Tibial artery (tissue), 4 donors: ENCODE data around the gene TRAF7.
A peak's percentile ranks its signal among the peaks of the same experiment; 100 is the strongest.

ENCODE experiments used
- DNase-seq, 2 donors: peaks; one replicate each; pipeline ENCODE4 v3.0.0-alpha.2; 2019
- H3K27ac ChIP-seq, 2 donors: fragments of 200-600 bp; sonication (generic) in 1 of 2; 1 replicate in 1 of 2; 2 replicates in 1 of 2; pipeline ENCODE4 v1.5.1; 2018 to 2019; ENCODE audit warnings: mild to moderate bottlenecking in 1 of 2
- H3K27me3 ChIP-seq, 2 donors: fragments of 200-600 bp; sonication (generic) in 1 of 2; one replicate each; pipeline versions ENCODE4 v1.5.1 to v1.6.0; 2016 to 2019
- H3K36me3 ChIP-seq, 3 donors: fragments of 200-600 bp; sonication (generic) in 2 of 3; one replicate each; pipeline ENCODE4 v1.5.1; 2016 to 2019; ENCODE audit warnings: mild to moderate bottlenecking in 2 of 3
- H3K4me1 ChIP-seq, 4 donors: fragments of 200-600 bp; sonication (generic) in 2 of 4; 1 replicate in 3 of 4; 2 replicates in 1 of 4; pipeline ENCODE4 v1.5.1; 2016 to 2019
- H3K4me3 ChIP-seq, 2 donors: fragments of 200-600 bp; sonication (generic) in 1 of 2; 1 replicate in 1 of 2; 2 replicates in 1 of 2; pipeline ENCODE4 v1.5.1; 2018 to 2019; ENCODE audit warnings: mild to moderate bottlenecking in 2 of 2
- H3K9me3 ChIP-seq, 3 donors: fragments of 200-600 bp; sonication (generic) in 1 of 3; one replicate each; pipeline ENCODE4 v1.5.1; 2016 to 2019
- CTCF ChIP-seq, 2 experiments: fragments of 200-600 bp in 1 of 2; fragments of 450-650 bp in 1 of 2; IDR thresholded peaks; one replicate each; pipeline ENCODE4 v1.5.1; 2017 to 2019; ENCODE audit warnings: antibody characterized with exemption in 2 of 2, mild to moderate bottlenecking in 1 of 2, moderate library complexity in 1 of 2
- intact Hi-C: fragments of 100-400 bp; cut with DNase I; formaldehyde crosslinking; loops from one replicate; pipeline ENCODE4 v1.15.0; 2023; ENCODE audit warnings: low total_unique reads

TRAF7 gene

GRCh38 chr16:2205104-2205966 is 49.8 kb downstream of the TRAF7 start, which contains the start of gene MLST8:
Gene MLST8 (plus strand): TSS chr16:2205454. CDS start chr16:2206086, 632 bp downstream.
- peak; percentile 77 to 92 for DNase-seq
- H3K4me3 ChIP-seq: peak within 1 kb of the TSS; percentile 68 to 75
- no peaks in the 10 kb centered on the region for H3K9me3 ChIP-seq
- peaks cover 18 to 38% (median 24%) of the 10 kb centered on the region in 3 donors for H3K36me3 ChIP-seq
- TF ChIP-seq CTCF (IDR thresholded peaks at IDR 0.05): peak in 1 of 2 experiments; percentile 19
- peaks cover 0 to 18% (median 13%) of the 10 kb centered on the region in 4 donors for H3K4me1 ChIP-seq
- H3K27ac ChIP-seq: peak within 1 kb of the TSS; percentile 94 to 95
- intact Hi-C loops: no loop called here
- no peaks in the 10 kb centered on the region for H3K27me3 ChIP-seq

GRCh38 chr16:2205967-2206313 is 50.4 kb downstream of the TRAF7 start:
- H3K4me1 ChIP-seq: peaks cover 0 to 18% (median 13%) of the 10 kb centered on the region in 4 donors
- H3K27ac ChIP-seq: peak overlapping the region; percentile 94 to 95
- TF ChIP-seq CTCF (IDR thresholded peaks at IDR 0.05): no peak
- H3K9me3 ChIP-seq: no peaks in the 10 kb centered on the region
- peaks cover 18 to 40% (median 24%) of the 10 kb centered on the region in 3 donors for H3K36me3 ChIP-seq
- peak; percentile 29 to 75 for DNase-seq
- intact Hi-C loops: no loop called here
- peak overlapping the region; percentile 68 to 75 for H3K4me3 ChIP-seq
- H3K27me3 ChIP-seq: no peaks in the 10 kb centered on the region

GRCh38 chr16:2206420-2206779 is 50.8 kb downstream of the TRAF7 start:
- DNase-seq: no peak
- Histone ChIP-seq H3K36me3 (peaks cover 18 to 40% (median 24%) of the 10 kb centered on the region in 3 donors), H3K27ac (peak overlapping the region; percentile 94 to 95), H3K9me3 (no peaks in the 10 kb centered on the region), H3K4me1 (peaks cover 0 to 18% (median 13%) of the 10 kb centered on the region in 4 donors), H3K27me3 (no peaks in the 10 kb centered on the region), H3K4me3 (peak overlapping the region; percentile 68 to 75)
- no peak for TF ChIP-seq CTCF (IDR thresholded peaks at IDR 0.05)
- intact Hi-C loops: no loop called here

- Histone ChIP-seq H3K27me3 (no peaks in the 10 kb centered on the region), H3K4me3 (peak overlapping the region in 1 of 2 donors; percentile 75), H3K9me3 (no peaks in the 10 kb centered on the region), H3K4me1 (peaks cover 0 to 18% (median 15%) of the 10 kb centered on the region in 4 donors), H3K27ac (no peak overlapping the region), H3K36me3 (peaks cover 18 to 40% (median 25%) of the 10 kb centered on the region in 3 donors)
- no peak for DNase-seq
- TF ChIP-seq CTCF (IDR thresholded peaks at IDR 0.05): no peak
- intact Hi-C loops: no loop called here
These were observed 51.3 kb downstream of the TRAF7 start for GRCh38 chr16:2206780-2207433.

GRCh38 chr16:2207872-2208271 is 52.3 kb downstream of the TRAF7 start:
- no peak overlapping the region for H3K27ac ChIP-seq
- no peak for DNase-seq
- intact Hi-C loops: no loop called here
- no peaks in the 10 kb centered on the region for H3K27me3 ChIP-seq
- no peak overlapping the region for H3K4me3 ChIP-seq
- no peak for TF ChIP-seq CTCF (IDR thresholded peaks at IDR 0.05)
- H3K4me1 ChIP-seq: peaks cover 0 to 27% (median 20%) of the 10 kb centered on the region in 4 donors
- no peaks in the 10 kb centered on the region for H3K9me3 ChIP-seq
- H3K36me3 ChIP-seq: peaks cover 18 to 47% (median 32%) of the 10 kb centered on the region in 3 donors
